Sigmoid colon (tissue), 4 donors: Measurements from ENCODE around the gene HMCN1.

ENCODE experiments used
- EP300 ChIP-seq, 4 donors: sonication (generic); formaldehyde crosslinking; IDR thresholded peaks; one replicate each; pipeline ENCODE4 v1.6.1; 2017; ENCODE audit warnings: antibody characterized with exemption in 4 of 4
- POLR2A ChIP-seq, 2 donors: fragments of 450-650 bp; IDR thresholded peaks; one replicate each; pipeline ENCODE4 v1.6.1; 2016; ENCODE audit warnings: antibody characterized with exemption in 2 of 2, mild to moderate bottlenecking in 2 of 2, moderate library complexity in 2 of 2
- POLR2AphosphoS5 ChIP-seq, 4 donors: sonication (generic); formaldehyde crosslinking; IDR thresholded peaks; one replicate each; pipeline ENCODE4 v1.6.1; 2017; ENCODE audit warnings: antibody characterized with exemption in 4 of 4
- TF ChIP-seq, protein P1 (sequence below), 4 experiments: fragments of 450-650 bp in 3 of 4; fragments of 200-600 bp in 1 of 4; IDR thresholded peaks; one replicate each; pipeline ENCODE4 v1.5.1; 2016 to 2019; ENCODE audit warnings: antibody characterized with exemption in 4 of 4, mild to moderate bottlenecking in 3 of 4, moderate library complexity in 2 of 4

DNA sequence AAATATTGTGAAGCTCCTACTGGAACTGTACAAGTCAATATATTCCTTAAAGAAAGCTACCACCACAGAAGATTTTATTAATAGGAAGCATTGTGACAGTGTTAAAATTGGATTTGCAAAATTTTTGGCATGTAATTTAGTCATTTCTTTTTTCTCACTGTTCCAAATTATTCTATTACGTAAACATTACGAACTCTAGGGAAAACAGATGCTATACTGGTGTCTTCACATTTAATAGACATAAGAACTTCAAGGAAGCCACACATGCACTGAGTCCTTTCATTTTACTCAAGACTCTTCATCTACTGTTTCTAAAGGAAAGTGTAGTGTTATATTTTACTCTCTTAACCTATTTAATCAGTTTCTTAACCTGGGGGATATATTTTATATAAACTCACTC, 135.4 kb downstream of the HMCN1 start:
- TF ChIP-seq POLR2A (IDR thresholded peaks at IDR 0.05) (no peak), EP300 (IDR thresholded peaks at IDR 0.05) (no peak), POLR2AphosphoS5 (IDR thresholded peaks at IDR 0.05) (no peak)
- TF ChIP-seq, protein P1, sequence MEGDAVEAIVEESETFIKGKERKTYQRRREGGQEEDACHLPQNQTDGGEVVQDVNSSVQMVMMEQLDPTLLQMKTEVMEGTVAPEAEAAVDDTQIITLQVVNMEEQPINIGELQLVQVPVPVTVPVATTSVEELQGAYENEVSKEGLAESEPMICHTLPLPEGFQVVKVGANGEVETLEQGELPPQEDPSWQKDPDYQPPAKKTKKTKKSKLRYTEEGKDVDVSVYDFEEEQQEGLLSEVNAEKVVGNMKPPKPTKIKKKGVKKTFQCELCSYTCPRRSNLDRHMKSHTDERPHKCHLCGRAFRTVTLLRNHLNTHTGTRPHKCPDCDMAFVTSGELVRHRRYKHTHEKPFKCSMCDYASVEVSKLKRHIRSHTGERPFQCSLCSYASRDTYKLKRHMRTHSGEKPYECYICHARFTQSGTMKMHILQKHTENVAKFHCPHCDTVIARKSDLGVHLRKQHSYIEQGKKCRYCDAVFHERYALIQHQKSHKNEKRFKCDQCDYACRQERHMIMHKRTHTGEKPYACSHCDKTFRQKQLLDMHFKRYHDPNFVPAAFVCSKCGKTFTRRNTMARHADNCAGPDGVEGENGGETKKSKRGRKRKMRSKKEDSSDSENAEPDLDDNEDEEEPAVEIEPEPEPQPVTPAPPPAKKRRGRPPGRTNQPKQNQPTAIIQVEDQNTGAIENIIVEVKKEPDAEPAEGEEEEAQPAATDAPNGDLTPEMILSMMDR (IDR thresholded peaks at IDR 0.05): no peak
